Upper lobe of right lung (tissue), 1 donor: ENCODE data around the gene PSMA2. TPM values are rescaled to one million over a fixed set of nuclear protein-coding genes. Genes with fewer than 3 reads are reported as not detected.

Experiments used
- ATAC-seq: fragments of 200-7000 bp; cut with Tn5 transposase; one replicate; pipeline ENCODE4 v1.9.1; 2020; ENCODE audit warnings: mild to moderate bottlenecking, moderate library complexity
- DNase-seq: peaks from one replicate; pipeline ENCODE4 v3.0.0-alpha.2; 2020
- H3K27ac ChIP-seq: fragments of 200-600 bp; one replicate; pipeline ENCODE4 v1.8.0; 2022
- H3K27me3 ChIP-seq: fragments of 200-600 bp; one replicate; pipeline ENCODE4 v1.8.0; 2022; ENCODE audit warnings: mild to moderate bottlenecking
- H3K36me3 ChIP-seq: fragments of 200-600 bp; one replicate; pipeline ENCODE4 v1.8.0; 2022
- H3K4me1 ChIP-seq: fragments of 200-600 bp; one replicate; pipeline ENCODE4 v1.8.0; 2022
- H3K4me3 ChIP-seq: fragments of 200-600 bp; one replicate; pipeline ENCODE4 v1.8.0; 2022; ENCODE audit warnings: mild to moderate bottlenecking
- H3K9me3 ChIP-seq: fragments of 200-600 bp; one replicate; pipeline ENCODE4 v1.8.0; 2022
- intact Hi-C: fragments of 100-400 bp; cut with DNase I; formaldehyde crosslinking; loops from one replicate; pipeline ENCODE4 v1.11.0; 2022
- total RNA-seq: library from RNA; stranded (reverse); fragmentation: NEBNext Ultra II Directional; extraction: Animal tissue kit (Norgen Biotek cat#: 25700); gene quantifications from one replicate; pipeline ENCODE4 v1.2.1, GENCODE V29; 2021
- TF ChIP-seq, protein P1 (sequence below): fragments of 200-600 bp; IDR thresholded peaks from one replicate; pipeline ENCODE4 v1.8.0; 2022; ENCODE audit warnings: antibody characterized with exemption
- donor health status: DM: no; HTN: yes; CAD: no; lungs with severe emphysema.

PSMA2 gene
- total RNA-seq, 1 donor from 2014 or later = 55.1 TPM

GRCh38 chr7:42911454-42912447, 20.2 kb downstream of the PSMA2 start, which contains the start of gene C7orf25:
C7orf25 (minus strand) TSS chr7:42912070; CDS start chr7:42910900, 1,170 bp downstream.
- H3K4me1 ChIP-seq = peaks cover 29% of the 10 kb centered on the region
- TF ChIP-seq, protein P1, sequence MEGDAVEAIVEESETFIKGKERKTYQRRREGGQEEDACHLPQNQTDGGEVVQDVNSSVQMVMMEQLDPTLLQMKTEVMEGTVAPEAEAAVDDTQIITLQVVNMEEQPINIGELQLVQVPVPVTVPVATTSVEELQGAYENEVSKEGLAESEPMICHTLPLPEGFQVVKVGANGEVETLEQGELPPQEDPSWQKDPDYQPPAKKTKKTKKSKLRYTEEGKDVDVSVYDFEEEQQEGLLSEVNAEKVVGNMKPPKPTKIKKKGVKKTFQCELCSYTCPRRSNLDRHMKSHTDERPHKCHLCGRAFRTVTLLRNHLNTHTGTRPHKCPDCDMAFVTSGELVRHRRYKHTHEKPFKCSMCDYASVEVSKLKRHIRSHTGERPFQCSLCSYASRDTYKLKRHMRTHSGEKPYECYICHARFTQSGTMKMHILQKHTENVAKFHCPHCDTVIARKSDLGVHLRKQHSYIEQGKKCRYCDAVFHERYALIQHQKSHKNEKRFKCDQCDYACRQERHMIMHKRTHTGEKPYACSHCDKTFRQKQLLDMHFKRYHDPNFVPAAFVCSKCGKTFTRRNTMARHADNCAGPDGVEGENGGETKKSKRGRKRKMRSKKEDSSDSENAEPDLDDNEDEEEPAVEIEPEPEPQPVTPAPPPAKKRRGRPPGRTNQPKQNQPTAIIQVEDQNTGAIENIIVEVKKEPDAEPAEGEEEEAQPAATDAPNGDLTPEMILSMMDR = no peak
- intact Hi-C loops = no loop called here

DNA sequence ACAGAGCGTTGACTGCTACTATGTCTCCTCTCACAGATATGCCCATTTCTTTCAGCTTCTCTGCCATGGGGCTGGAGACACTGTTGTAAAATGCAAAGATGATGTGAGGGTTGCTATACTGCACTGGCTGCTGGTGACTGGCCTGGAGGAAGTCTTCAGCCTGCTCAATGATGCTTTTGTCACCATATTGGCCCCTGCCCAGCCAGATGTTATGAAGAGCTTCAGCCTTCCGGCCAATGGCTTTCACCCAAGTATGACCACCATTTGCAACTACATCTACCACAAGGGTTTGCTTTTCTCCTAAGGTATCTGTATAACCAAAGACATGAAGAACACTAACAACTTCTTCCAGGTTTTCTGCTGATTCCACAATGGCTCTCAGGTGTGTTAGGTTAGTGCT, 21.7 kb downstream of the PSMA2 start:
- H3K9me3 ChIP-seq = no peaks in the 10 kb centered on the region
- peak overlapping the region; percentile 71 for H3K4me3 ChIP-seq
- no peaks in the 10 kb centered on the region for H3K27me3 ChIP-seq
- H3K27ac ChIP-seq = peak overlapping the region; percentile 81
- no peaks in the 10 kb centered on the region for H3K36me3 ChIP-seq
- ATAC-seq (no peak), DNase-seq (no peak)
- peaks cover 29% of the 10 kb centered on the region for H3K4me1 ChIP-seq
- TF ChIP-seq, protein P1 = no peak
- intact Hi-C loops = no loop called here

More at GRCh38 chr7:42911454-42912447, 20.2 kb downstream of the PSMA2 start, which contains the start of gene C7orf25:
- Histone ChIP-seq H3K36me3 (peaks cover 10% of the 10 kb centered on the region), H3K27me3 (no peaks in the 10 kb centered on the region), H3K9me3 (no peaks in the 10 kb centered on the region), H3K4me3 (peak within 1 kb of the TSS; percentile 71), H3K27ac (peak within 1 kb of the TSS; percentile 81)
- ATAC-seq (peak; percentile 97), DNase-seq (peak; percentile 99)

GRCh38 chr7:42907316-42907715, 24.7 kb downstream of the PSMA2 start:
- no peaks in the 10 kb centered on the region for H3K9me3 ChIP-seq
- H3K4me1 ChIP-seq = peaks cover 15% of the 10 kb centered on the region
- H3K27me3 ChIP-seq = no peaks in the 10 kb centered on the region
- ATAC-seq (no peak), DNase-seq (no peak)
- H3K27ac ChIP-seq = no peak overlapping the region
- no peak overlapping the region for H3K4me3 ChIP-seq
- intact Hi-C loops = no loop called here
- no peaks in the 10 kb centered on the region for H3K36me3 ChIP-seq
- TF ChIP-seq, protein P1 = no peak

GRCh38 chr7:42906181-42906580, 25.8 kb downstream of the PSMA2 start:
- ATAC-seq = no peak
- no peak overlapping the region for H3K27ac ChIP-seq
- intact Hi-C loops = no loop called here
- H3K36me3 ChIP-seq = no peaks in the 10 kb centered on the region
- no peak overlapping the region for H3K4me3 ChIP-seq
- no peaks in the 10 kb centered on the region for H3K27me3 ChIP-seq
- TF ChIP-seq, protein P1 = no peak
- no peaks in the 10 kb centered on the region for H3K9me3 ChIP-seq
- DNase-seq = no peak
- H3K4me1 ChIP-seq = peaks cover 15% of the 10 kb centered on the region

DNA sequence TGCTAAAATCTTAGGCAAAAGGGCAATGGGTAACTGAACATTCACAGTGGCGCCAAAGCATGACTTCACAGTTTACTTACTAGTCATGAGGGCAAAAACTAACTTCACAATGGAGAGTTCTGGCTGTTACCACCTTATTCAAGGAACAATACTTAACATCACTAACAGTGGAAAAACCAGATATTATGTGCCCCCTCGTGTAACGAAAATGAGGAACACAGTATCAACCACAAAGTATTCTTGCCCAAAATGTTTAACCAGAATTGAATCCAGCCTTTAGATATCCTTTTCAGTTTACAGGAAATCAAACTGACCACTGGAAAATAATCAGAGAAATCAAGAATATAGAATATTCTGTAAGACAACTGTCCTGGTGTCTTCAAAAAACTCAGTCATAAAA, 29.6 kb downstream of the PSMA2 start:
- Histone ChIP-seq H3K27ac (no peak overlapping the region), H3K4me1 (peaks cover 4% of the 10 kb centered on the region), H3K9me3 (no peaks in the 10 kb centered on the region), H3K4me3 (no peak overlapping the region), H3K36me3 (no peaks in the 10 kb centered on the region), H3K27me3 (no peaks in the 10 kb centered on the region)
- ATAC-seq (no peak), DNase-seq (no peak)
- intact Hi-C loops = no loop called here
- TF ChIP-seq, protein P1 = no peak
